Mucosa of descending colon (tissue), 3 donors: ENCODE results near the gene EVA1B. TPM values are rescaled to one million over a fixed set of nuclear protein-coding genes. Genes with fewer than 3 reads are reported as not detected.

Experiments used
- ATAC-seq: fragments of 200-7000 bp; cut with Tn5 transposase; one replicate; pipeline ENCODE4 v1.9.1; 2020; ENCODE audit warnings: mild to moderate bottlenecking, moderate library complexity
- DNase-seq, 3 donors: peaks; one replicate each; pipeline ENCODE4 v3.0.0-alpha.2; 2020
- H3K36me3 ChIP-seq: fragments of 200-600 bp; one replicate; pipeline ENCODE4 v1.8.0; 2021; ENCODE audit warnings: low read depth, mild to moderate bottlenecking
- H3K4me1 ChIP-seq: fragments of 200-600 bp; one replicate; pipeline ENCODE4 v1.8.0; 2021; ENCODE audit warnings: low read depth, mild to moderate bottlenecking
- H3K4me3 ChIP-seq: fragments of 200-600 bp; one replicate; pipeline ENCODE4 v1.8.0; 2021; ENCODE audit warnings: mild to moderate bottlenecking
- H3K9me3 ChIP-seq: fragments of 200-600 bp; one replicate; pipeline ENCODE4 v1.8.0; 2021; ENCODE audit warnings: mild to moderate bottlenecking
- intact Hi-C, 2 donors: fragments of 100-400 bp; cut with DNase I in 1 of 2; cut with micrococcal nuclease in 1 of 2; formaldehyde crosslinking; loops; one replicate each; pipeline versions ENCODE4 v1.11.0 to v1.11.1; 2022; cut with DNase I, micrococcal nuclease
- total RNA-seq, 3 donors: library from RNA; stranded (reverse); fragmentation: NEBNext Ultra II Directional in 2 of 3; extraction: Animal tissue kit (Norgen Biotek cat#: 25700) in 2 of 3; gene quantifications; one replicate each; pipeline versions ENCODE4 v1.2.1 to v1.2.4, GENCODE V29; 2021 to 2023
- TF ChIP-seq, protein P1 (sequence below): fragments of 200-600 bp; IDR thresholded peaks from one replicate; pipeline ENCODE4 v1.8.0; 2022; ENCODE audit warnings: antibody characterized with exemption, mild to moderate bottlenecking
- donor health status: DM: no; HTN: no; CAD: no; lungs with moderate emphysema.
- donor health status: DM: no; HTN: no; CAD: no.
- donor health status: DM: no; HTN: yes; CAD: no.

Gene EVA1B
- total RNA-seq, 3 donors from 2014 or later = 1.5 to 17.6 (median 8.2) TPM

- TF ChIP-seq, protein P1, sequence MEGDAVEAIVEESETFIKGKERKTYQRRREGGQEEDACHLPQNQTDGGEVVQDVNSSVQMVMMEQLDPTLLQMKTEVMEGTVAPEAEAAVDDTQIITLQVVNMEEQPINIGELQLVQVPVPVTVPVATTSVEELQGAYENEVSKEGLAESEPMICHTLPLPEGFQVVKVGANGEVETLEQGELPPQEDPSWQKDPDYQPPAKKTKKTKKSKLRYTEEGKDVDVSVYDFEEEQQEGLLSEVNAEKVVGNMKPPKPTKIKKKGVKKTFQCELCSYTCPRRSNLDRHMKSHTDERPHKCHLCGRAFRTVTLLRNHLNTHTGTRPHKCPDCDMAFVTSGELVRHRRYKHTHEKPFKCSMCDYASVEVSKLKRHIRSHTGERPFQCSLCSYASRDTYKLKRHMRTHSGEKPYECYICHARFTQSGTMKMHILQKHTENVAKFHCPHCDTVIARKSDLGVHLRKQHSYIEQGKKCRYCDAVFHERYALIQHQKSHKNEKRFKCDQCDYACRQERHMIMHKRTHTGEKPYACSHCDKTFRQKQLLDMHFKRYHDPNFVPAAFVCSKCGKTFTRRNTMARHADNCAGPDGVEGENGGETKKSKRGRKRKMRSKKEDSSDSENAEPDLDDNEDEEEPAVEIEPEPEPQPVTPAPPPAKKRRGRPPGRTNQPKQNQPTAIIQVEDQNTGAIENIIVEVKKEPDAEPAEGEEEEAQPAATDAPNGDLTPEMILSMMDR = no peak
- H3K4me3 ChIP-seq = no peak overlapping the region
- H3K9me3 ChIP-seq = no peaks in the 10 kb centered on the region
- DNase-seq = no peak
- no peak for ATAC-seq
- intact Hi-C loops = no loop called here
- H3K36me3 ChIP-seq = no peaks in the 10 kb centered on the region
- no peaks in the 10 kb centered on the region for H3K4me1 ChIP-seq
Measured at GRCh38 chr1:36355811-36356210, 32.4 kb upstream of the EVA1B start.

GRCh38 chr1:36354486-36354885 lies 31.0 kb upstream of the EVA1B start:
- TF ChIP-seq, protein P1 = no peak
- DNase-seq (no peak), ATAC-seq (no peak)
- H3K9me3 ChIP-seq = no peaks in the 10 kb centered on the region
- no peaks in the 10 kb centered on the region for H3K4me1 ChIP-seq
- H3K36me3 ChIP-seq = no peaks in the 10 kb centered on the region
- no peak overlapping the region for H3K4me3 ChIP-seq
- intact Hi-C loops = no loop called here

DNA sequence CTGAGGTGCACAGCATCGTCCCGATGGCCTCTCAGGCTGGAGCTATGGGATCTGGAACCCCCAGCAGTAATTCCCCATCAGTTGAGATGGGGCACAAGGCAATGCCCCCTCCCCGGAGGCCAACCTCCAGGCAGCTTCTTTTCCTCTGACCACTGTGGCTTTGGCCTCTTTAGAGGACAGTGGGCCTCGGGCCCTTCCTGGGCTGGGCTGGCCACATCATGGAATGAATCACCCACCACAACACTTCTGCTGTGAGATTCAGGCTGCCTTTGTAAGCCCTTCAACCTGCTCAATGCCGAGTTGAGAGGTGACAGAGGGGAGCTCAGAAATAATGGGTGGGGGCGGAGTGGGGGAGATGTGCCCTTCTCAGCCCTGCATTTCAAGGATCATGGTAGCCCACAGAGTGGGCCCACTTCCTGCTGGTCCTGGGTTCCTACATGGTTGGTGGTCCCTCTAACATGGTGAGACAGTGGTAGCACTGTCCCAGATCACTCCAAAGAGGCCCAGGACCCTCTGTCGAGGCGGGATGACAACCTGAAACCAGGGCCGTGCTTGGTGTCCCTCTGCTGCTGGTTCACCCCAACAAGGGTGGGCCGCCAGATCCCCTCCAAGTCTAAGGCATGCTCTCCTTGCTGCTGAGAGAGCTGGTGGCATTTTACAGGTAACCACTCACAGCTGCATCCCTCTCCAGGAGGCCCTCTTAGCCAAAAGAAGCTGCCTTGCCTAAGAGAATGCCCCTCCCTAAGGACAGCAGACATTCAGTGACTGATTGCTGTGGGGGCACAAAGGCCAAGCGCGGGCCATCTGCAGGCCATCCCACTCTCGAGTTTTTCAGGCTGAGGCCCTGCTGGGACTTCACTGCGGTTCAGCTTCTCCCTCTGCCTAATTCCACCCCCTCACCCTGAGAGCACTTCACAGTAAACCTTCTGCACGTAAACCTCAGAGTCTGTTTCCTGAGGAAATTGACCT lies 29.7 kb upstream of the EVA1B start:
- TF ChIP-seq, protein P1 = no peak
- intact Hi-C loops = no loop called here
- no peaks in the 10 kb centered on the region for H3K9me3 ChIP-seq
- no peak overlapping the region for H3K4me3 ChIP-seq
- DNase-seq (no peak), ATAC-seq (no peak)
- H3K4me1 ChIP-seq = no peaks in the 10 kb centered on the region
- H3K36me3 ChIP-seq = no peaks in the 10 kb centered on the region

DNA sequence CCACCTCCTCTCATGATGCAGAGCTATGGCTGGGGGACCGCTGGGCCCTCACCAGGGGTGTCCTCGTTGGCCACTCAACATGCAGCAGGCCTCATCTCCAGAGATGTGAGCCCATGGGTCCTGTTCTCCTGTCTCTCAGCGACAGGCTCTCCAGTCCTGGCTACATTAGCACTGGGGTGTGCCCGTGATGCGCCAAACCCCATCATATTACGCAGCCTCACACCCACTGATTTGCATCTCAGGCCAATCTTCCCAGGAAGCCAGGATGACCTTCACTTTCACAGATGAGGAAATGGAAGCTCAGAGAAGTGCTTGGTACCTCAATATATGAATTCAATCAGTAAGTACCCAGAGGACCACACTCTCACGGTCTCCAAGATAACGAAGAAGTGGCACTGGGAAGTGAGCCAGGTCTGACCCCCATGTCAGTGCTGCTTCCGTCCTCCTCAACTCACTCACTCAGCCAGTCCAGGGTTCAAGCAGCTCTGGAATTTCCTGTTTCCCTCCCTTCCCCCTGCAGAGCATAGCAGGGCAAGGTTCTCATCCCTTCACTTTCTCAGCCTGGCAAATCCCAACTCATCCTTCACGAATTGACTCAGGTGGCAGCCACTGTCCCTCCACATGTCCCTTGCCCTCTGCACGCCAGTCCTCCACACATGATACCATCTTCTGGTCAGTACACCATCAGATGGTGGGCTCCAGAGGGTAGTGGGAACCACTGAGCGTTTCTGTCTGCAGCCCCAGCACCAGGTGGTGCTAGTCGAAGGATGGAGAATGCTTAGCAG lies 28.9 kb upstream of the EVA1B start:
- TF ChIP-seq, protein P1 = no peak
- H3K9me3 ChIP-seq = no peaks in the 10 kb centered on the region
- no peaks in the 10 kb centered on the region for H3K4me1 ChIP-seq
- no peak for ATAC-seq
- intact Hi-C loops = no loop called here
- no peaks in the 10 kb centered on the region for H3K36me3 ChIP-seq
- H3K4me3 ChIP-seq = no peak overlapping the region
- no peak for DNase-seq

DNA sequence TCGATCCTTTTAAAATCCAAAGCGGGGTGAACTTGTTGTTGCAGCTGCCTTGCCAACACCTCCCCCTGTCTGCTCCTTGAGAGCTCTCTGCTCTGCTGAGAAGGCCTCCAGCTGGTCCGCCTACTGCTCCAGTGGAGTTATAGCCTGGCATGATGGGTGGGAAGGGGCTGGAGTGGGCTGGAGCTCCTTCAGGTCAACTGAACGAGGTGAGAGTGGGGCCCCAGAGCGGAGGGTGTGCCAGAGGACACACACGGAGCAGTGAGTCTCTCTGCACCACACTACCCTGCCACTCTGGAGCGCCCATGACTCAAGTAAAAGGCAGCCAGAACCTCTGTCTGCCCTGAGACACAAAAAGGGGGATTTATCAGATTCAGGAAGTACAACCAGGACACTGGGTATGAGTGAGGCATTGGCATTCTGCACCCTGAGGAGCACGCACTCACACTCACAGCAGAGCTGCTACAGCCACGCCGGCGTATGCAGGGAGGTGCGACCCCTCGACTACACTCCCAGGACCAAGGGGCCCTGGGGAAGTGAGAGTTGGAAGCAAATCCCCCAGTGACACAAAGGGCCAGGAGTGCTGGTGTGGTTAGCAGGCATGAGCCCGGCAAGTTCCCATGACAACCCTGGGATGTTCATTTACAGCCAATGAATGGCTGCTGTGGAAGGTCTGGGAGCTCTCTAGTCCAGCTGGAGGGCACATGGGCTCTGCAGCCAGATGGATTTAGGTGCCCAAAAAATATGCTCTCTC lies 28.0 kb upstream of the EVA1B start:
- Histone ChIP-seq H3K4me1 (no peaks in the 10 kb centered on the region), H3K36me3 (no peaks in the 10 kb centered on the region), H3K9me3 (no peaks in the 10 kb centered on the region), H3K4me3 (no peak overlapping the region)
- ATAC-seq (peak; percentile 7), DNase-seq (no peak)
- intact Hi-C loops = no loop called here
- TF ChIP-seq, protein P1 = no peak
